Measurements from ENCODE around the gene HYAL4. TPM values are rescaled to one million over a fixed set of nuclear protein-coding genes. Genes with fewer than 3 reads are reported as not detected.

The HYAL4 gene
- total RNA-seq, 2 donors from 2014 or later, result not detected

DNA sequence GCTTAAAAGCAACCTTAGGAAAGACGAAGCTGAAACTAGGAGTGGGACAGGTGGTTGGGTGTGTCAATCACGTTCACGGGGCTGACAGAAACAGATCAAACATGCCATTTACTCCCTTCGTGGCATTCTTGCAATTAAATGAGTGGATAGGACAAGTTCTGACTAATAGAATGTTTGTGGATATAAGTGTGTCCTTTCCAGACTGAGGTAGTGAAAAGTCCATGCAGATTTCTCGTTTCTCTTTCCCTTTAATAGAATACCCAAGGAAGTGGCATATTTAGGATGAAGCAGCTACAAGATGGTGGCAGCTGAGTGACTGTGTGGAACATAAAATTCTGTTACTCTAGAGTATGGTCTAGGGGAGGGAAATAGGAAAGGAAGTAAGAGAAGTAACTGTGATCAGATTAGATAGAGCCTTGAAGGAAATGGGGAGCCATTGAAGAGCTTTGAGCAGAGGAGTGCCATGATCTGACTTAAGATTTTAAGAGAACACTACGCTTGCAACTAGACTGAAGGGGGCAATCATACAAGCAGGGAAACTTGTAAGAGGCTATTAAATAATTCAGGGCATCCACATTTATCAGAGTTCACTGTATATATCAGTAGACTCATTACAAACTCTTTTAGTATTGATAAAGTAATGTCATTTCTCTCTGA lies 46.3 kb upstream of the HYAL4 start:
- Histone ChIP-seq H3K27me3 (no peaks in the 10 kb centered on the region), H3K9me3 (no peaks in the 10 kb centered on the region), H3K27ac (peak overlapping the region; percentile 11 to 77 (median 60)), H3K36me3 (replicated peaks in 1 of 2; ENCODE audit: insufficient read depth in 1 of 2, low read depth in 2 of 2) (no peaks in the 10 kb centered on the region), H3K4me1 (peaks cover 18% of the 10 kb centered on the region), H3K4me3 (no peak overlapping the region)
- ATAC-seq (no peak), DNase-seq (no peak)
- intact Hi-C loops (cut with DNase I), result loop anchor here (10.0 kb wide), 1 partner anchor 66 kb away; no protein-coding TSS in a partner anchor
- 53 to 55% methylated on average over 6 of the region's 6 CpGs for WGBS, 2 donors
- TF ChIP-seq, protein P1, sequence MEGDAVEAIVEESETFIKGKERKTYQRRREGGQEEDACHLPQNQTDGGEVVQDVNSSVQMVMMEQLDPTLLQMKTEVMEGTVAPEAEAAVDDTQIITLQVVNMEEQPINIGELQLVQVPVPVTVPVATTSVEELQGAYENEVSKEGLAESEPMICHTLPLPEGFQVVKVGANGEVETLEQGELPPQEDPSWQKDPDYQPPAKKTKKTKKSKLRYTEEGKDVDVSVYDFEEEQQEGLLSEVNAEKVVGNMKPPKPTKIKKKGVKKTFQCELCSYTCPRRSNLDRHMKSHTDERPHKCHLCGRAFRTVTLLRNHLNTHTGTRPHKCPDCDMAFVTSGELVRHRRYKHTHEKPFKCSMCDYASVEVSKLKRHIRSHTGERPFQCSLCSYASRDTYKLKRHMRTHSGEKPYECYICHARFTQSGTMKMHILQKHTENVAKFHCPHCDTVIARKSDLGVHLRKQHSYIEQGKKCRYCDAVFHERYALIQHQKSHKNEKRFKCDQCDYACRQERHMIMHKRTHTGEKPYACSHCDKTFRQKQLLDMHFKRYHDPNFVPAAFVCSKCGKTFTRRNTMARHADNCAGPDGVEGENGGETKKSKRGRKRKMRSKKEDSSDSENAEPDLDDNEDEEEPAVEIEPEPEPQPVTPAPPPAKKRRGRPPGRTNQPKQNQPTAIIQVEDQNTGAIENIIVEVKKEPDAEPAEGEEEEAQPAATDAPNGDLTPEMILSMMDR (IDR thresholded peaks at IDR 0.05), result no peak
- no peak for TF ChIP-seq POLR2A (IDR thresholded peaks at IDR 0.05)

DNA sequence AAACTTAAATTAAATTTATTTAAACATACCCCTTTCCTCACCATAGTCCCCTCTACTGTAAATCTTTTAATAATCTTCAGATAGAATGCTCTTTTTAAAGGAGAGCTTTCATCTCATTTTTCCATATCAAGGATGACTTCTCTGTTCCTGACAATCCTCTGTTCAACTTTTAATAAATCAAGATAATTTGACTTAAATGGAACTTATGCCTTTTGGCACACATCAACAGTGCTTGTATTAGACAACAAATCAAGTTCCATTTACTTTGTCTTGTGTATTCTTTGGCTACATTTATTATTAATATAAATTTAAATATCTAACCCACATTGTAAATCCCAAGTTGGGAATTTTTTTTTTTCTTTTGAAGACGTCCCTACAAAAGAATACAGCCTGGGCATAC lies 42.7 kb upstream of the HYAL4 start:
- ATAC-seq (no peak), DNase-seq (no peak)
- peaks cover 15% of the 10 kb centered on the region for H3K4me1 ChIP-seq
- no peaks in the 10 kb centered on the region for H3K9me3 ChIP-seq
- H3K27me3 ChIP-seq, result no peaks in the 10 kb centered on the region
- TF ChIP-seq POLR2A (IDR thresholded peaks at IDR 0.05), result no peak
- TF ChIP-seq, protein P1 (IDR thresholded peaks at IDR 0.05), result no peak
- 69% methylated on average over 1 of the region's 1 CpG for WGBS, 2 donors
- no peaks in the 10 kb centered on the region for H3K36me3 ChIP-seq (replicated peaks in 1 of 2; ENCODE audit: insufficient read depth in 1 of 2, low read depth in 2 of 2)
- intact Hi-C loops (cut with DNase I), result no loop called here
- no peak overlapping the region for H3K4me3 ChIP-seq
- no peak overlapping the region for H3K27ac ChIP-seq

DNA sequence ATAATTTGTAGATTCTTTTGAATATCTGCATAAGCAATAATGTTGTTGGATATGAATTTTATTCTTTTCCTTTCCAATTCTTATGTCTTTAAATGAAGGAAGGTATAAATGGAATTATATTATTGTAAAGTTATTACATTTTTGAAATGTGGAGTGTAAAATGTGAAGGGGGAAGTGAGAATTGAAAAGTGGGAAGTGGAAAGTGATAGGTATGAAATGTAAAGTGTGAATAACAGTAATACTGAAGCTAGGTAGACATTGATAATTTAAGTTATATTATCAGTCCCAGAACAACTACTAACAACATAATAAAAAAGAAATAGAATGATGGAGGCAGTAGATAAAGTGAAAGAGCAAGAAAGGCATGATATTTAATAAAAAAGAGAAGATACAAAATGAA lies 39.7 kb upstream of the HYAL4 start:
- Histone ChIP-seq H3K27me3 (no peaks in the 10 kb centered on the region), H3K4me1 (no peaks in the 10 kb centered on the region)
- intact Hi-C loops (cut with DNase I), result no loop called here

DNA sequence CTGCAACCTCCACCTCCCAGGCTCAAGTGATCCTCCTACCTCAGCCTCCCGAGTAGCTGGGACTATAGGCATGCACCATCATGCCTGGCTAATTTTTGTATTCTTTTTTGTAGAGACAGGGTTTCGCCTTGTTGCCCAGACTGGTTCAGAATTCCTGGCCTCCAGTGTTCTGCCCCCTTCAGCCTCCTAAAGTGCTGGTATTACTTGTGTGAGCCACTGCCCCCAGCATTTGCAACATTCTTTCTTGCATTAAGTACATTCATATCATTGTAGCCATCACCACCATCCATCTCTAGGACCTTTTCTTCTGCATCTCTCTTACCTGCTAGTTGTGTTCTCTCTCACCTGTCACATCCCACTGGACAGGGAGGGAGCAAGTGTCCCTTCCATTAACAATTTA lies 35.5 kb upstream of the HYAL4 start:
- Histone ChIP-seq H3K36me3 (replicated peaks in 1 of 2; ENCODE audit: insufficient read depth in 1 of 2, low read depth in 2 of 2) (no peaks in the 10 kb centered on the region), H3K9me3 (no peaks in the 10 kb centered on the region), H3K27me3 (no peaks in the 10 kb centered on the region), H3K4me3 (no peak overlapping the region), H3K27ac (no peak overlapping the region), H3K4me1 (no peaks in the 10 kb centered on the region)
- no peak for ATAC-seq
- TF ChIP-seq POLR2A (IDR thresholded peaks at IDR 0.05), result no peak
- TF ChIP-seq, protein P1 (IDR thresholded peaks at IDR 0.05), result no peak
- DNase-seq, result no peak
- intact Hi-C loops (cut with DNase I), result no loop called here
- WGBS, 2 donors, result 84 to 100% methylated on average over 2 of the region's 2 CpGs

More for the DNA sequence above, 39.7 kb upstream of the HYAL4 start:
- no peaks in the 10 kb centered on the region for H3K36me3 ChIP-seq (replicated peaks in 1 of 2; ENCODE audit: insufficient read depth in 1 of 2, low read depth in 2 of 2)
- H3K4me3 ChIP-seq, result no peak overlapping the region
- DNase-seq (no peak), ATAC-seq (no peak)
- no peak overlapping the region for H3K27ac ChIP-seq
- H3K9me3 ChIP-seq, result no peaks in the 10 kb centered on the region
- TF ChIP-seq POLR2A (IDR thresholded peaks at IDR 0.05), result no peak
- TF ChIP-seq, protein P1 (IDR thresholded peaks at IDR 0.05), result no peak

DNA sequence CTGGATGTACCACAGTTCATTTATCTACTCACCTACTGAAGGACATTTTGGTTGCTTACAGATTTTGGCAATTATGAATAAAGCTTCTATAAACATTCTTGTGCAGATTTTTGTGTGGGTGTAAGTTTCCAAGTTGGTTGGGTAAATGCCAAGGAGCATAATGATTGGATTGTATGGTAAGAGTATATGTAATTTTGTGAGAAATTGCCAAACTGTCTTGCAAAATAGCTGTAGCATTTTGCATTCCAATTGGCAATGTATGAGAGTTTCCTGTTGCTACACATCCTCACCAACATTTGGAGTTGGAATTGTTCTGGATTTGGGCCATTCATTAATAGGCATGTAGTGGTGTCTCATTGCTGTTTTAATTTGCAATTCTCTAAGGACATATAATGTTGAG lies 33.9 kb upstream of the HYAL4 start:
- ATAC-seq, result no peak
- no peaks in the 10 kb centered on the region for H3K27me3 ChIP-seq
- H3K4me1 ChIP-seq, result no peaks in the 10 kb centered on the region
- no peaks in the 10 kb centered on the region for H3K36me3 ChIP-seq (replicated peaks in 1 of 2; ENCODE audit: insufficient read depth in 1 of 2, low read depth in 2 of 2)
- no peak for DNase-seq
- H3K4me3 ChIP-seq, result no peak overlapping the region
- H3K27ac ChIP-seq, result no peak overlapping the region
- TF ChIP-seq, protein P1 (IDR thresholded peaks at IDR 0.05), result no peak
- no peak for TF ChIP-seq POLR2A (IDR thresholded peaks at IDR 0.05)
- H3K9me3 ChIP-seq, result no peaks in the 10 kb centered on the region
- intact Hi-C loops (cut with DNase I), result no loop called here

Measured in body of pancreas (tissue), 4 donors.